ENCODE data around the gene SEMA3E.

SEMA3E gene

DNA sequence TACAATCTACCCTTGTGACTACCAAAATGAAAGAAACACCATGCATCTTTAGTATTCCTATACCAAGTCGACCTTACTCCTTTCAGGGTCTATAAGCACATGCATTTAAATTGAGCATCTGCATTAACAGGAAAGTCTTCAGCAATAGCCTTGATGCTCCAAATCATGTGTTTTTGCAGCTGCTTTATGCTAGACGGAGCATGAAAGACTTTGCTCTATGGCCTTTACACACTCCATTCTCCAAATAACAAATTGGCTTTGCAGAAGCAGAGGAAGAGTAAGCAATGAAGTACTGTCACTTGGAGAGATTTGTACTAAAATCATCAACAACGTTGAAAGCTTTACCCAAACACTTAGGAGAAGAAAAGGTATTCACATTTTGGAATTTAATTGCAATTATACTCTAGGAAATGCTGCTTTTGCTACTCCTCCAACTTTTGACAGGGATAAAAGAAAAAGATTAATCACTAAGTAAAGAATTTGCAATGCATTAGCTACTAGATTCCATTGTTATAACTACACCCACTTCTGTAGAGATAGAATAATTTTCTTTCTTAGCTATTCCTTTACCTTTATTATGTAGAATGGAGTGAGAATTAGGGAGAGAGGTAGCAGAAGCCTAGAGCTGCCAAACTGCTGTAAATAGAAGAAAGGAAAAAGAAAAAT is 131.8 kb downstream of the SEMA3E start:
- ChIA-PET POLR2A (no interaction called here), CTCF (no interaction called here)
- no peak for DNase-seq (ENCODE audit: extremely low spot score)

DNA sequence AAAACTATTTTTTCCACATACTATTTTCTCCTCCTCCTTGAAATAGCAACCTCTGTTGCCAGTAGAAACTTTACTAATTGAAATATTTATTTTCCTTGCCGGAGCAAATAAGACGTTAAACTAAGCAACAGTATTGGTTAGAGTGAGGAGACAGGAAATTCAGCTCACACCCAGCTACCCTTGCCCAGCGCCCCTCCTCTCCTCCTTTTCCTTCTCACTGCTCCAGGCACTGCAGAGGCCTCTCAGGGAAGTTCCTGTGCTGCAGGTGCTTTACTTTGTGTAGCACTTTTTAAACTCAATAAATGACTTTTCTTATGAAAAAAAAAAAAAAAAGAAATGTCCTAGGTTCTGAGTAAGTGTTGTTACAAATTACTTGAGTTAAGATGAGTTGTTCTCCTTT is 134.0 kb downstream of the SEMA3E start:
- CTCF ChIA-PET, result interaction anchor here (0.8 to 1.5 kb wide), 2 partner anchors 13 to 18 kb away, joined by 3 to 4 read pairs; no protein-coding TSS in a partner anchor
- POLR2A ChIA-PET, result no interaction called here
- no peak for DNase-seq (ENCODE audit: extremely low spot score)
- TF ChIP-seq, protein P1, sequence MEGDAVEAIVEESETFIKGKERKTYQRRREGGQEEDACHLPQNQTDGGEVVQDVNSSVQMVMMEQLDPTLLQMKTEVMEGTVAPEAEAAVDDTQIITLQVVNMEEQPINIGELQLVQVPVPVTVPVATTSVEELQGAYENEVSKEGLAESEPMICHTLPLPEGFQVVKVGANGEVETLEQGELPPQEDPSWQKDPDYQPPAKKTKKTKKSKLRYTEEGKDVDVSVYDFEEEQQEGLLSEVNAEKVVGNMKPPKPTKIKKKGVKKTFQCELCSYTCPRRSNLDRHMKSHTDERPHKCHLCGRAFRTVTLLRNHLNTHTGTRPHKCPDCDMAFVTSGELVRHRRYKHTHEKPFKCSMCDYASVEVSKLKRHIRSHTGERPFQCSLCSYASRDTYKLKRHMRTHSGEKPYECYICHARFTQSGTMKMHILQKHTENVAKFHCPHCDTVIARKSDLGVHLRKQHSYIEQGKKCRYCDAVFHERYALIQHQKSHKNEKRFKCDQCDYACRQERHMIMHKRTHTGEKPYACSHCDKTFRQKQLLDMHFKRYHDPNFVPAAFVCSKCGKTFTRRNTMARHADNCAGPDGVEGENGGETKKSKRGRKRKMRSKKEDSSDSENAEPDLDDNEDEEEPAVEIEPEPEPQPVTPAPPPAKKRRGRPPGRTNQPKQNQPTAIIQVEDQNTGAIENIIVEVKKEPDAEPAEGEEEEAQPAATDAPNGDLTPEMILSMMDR (IDR thresholded peaks at IDR 0.05; ENCODE audit: control extremely low read depth, extremely low read depth, low read depth, missing control alignments), result no peak

More for the DNA sequence above, 131.8 kb downstream of the SEMA3E start:
- TF ChIP-seq, protein P1 (IDR thresholded peaks at IDR 0.05; ENCODE audit: control extremely low read depth, extremely low read depth, low read depth, missing control alignments), result no peak

DNA sequence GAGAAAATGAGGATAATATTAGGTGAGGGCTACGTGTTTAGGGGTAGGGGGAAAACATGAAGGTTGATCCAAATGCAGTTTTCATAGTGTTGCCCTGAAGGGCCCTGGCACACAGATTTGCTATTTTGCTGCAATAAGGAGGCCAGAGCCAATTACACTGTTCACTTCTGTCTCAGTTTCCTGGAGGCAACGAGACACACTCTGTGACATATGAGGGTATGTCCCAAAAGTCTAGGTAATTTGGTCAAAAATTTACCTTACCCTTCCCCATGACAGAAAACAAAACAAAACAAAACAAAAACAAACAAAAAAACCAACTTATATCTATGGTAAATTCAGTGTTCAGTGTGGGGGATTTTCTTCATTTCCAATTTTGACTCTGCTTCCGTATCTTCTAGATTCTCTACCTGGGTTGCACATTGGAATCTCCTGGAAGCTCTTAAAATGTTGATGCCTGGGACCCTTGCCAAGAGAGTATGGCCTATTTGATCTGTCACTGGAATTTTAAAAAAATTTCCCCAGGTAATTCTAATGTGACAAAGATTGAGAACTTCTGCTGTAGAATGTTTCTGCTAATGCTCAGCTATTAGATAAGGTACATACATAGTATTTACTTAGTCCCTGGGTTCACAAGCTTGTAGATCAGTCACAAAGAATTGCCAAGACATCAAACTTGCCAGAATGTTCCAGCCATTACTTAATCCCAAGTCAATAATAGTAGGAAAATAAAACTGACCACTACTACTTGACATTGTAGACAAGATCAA is 139.5 kb downstream of the SEMA3E start:
- ChIA-PET POLR2A (no interaction called here), CTCF (interaction anchor here (1.0 kb wide), 1 partner anchor 98 kb away, joined by 3 read pairs; no protein-coding TSS in a partner anchor)
- no peak for DNase-seq (ENCODE audit: extremely low spot score)
- TF ChIP-seq, protein P1 (IDR thresholded peaks at IDR 0.05; ENCODE audit: control extremely low read depth, extremely low read depth, low read depth, missing control alignments), result no peak

DNA sequence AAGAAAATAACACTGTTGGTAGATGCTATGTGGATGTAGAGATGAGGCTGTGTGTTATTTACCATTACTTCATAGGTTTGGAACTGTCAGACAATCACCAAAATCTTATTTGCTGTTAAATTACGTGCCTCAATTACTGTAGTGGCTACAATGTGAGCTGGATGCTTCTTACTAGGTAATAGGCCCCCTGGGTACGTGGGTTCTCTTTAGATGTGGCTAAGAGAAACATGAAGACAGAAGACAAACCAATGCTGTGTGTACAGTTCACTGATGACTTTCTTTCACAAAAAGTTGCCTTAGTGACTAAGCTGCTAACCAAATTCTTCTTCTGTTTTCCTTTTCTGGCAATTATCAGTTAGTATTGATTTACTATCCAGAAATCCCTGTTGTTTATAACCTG is 144.6 kb downstream of the SEMA3E start:
- no peak for DNase-seq (ENCODE audit: extremely low spot score)
- ChIA-PET POLR2A (no interaction called here), CTCF (interaction anchor here (0.8 to 1.0 kb wide), 2 partner anchors 9 to 35 kb away, joined by 3 read pairs; no protein-coding TSS in a partner anchor)
- TF ChIP-seq, protein P1 (IDR thresholded peaks at IDR 0.05; ENCODE audit: control extremely low read depth, extremely low read depth, low read depth, missing control alignments), result no peak

DNA sequence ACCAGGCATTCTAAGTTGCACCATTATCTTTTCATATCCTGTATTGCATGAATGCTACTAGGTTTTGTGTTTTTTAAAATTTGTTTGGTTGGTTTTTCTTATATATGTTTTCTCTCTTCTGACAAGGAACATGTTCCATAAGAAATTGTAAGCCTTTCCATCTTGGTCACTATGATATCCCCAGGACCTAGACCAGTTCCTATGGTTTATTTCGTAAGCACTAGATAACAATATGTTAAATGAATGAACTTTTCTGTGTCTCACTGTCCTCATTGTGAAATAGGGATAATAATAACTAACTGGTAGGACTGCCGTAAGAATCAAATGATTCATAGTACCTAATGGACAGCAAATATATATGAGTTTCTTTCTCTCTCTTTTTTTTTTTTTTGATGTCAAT is 146.3 kb downstream of the SEMA3E start:
- POLR2A ChIA-PET, result no interaction called here
- DNase-seq (ENCODE audit: extremely low spot score), result no peak
- CTCF ChIA-PET, result no interaction called here
- TF ChIP-seq, protein P1 (IDR thresholded peaks at IDR 0.05; ENCODE audit: control extremely low read depth, extremely low read depth, low read depth, missing control alignments), result no peak

DNA sequence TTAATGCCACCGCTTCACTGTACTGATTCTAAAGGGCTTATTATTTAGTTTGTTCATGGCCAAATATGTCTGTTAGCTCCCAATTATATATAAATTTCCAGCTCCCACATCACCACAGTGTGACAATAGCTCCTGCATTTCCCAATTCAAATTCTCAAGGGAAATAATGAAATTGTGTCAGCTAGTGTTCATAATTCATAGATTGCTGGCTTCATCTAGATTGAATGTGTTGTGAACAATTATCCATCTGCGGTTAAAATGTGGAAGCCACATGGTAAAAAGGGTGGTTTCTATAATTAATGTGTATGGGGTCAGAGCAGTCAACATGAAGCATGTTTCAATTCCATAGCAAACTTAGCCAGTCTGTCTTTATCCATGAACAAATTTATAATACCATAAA is 154.3 kb downstream of the SEMA3E start:
- no peak for DNase-seq (ENCODE audit: extremely low spot score)
- ChIA-PET CTCF (no interaction called here), POLR2A (no interaction called here)
- TF ChIP-seq, protein P1 (IDR thresholded peaks at IDR 0.05; ENCODE audit: control extremely low read depth, extremely low read depth, low read depth, missing control alignments), result no peak

Measured in GM10248 (cell line).